D721Med (cell line): ENCODE results near the gene RPS6KA2.

Experiments used
- DNase-seq: peaks from one replicate; pipeline ENCODE4 v3.0.0; 2011; ENCODE audit warnings: low spot score; ENCODE audit not compliant: insufficient read length
- FAIRE-seq: peaks from 2 replicates; lab custom pipeline; 2011; peaks lifted over from hg19 to GRCh38; lab: Jason Lieb, UNC
- TF ChIP-seq, protein P1 (sequence below): IDR thresholded peaks from 2 replicates; pipeline ENCODE4 v1.5.1; 2012; ENCODE audit warnings: mild to moderate bottlenecking, control low read depth; ENCODE audit not compliant: insufficient read depth; ENCODE audit errors: missing control alignments

RPS6KA2 gene

DNA sequence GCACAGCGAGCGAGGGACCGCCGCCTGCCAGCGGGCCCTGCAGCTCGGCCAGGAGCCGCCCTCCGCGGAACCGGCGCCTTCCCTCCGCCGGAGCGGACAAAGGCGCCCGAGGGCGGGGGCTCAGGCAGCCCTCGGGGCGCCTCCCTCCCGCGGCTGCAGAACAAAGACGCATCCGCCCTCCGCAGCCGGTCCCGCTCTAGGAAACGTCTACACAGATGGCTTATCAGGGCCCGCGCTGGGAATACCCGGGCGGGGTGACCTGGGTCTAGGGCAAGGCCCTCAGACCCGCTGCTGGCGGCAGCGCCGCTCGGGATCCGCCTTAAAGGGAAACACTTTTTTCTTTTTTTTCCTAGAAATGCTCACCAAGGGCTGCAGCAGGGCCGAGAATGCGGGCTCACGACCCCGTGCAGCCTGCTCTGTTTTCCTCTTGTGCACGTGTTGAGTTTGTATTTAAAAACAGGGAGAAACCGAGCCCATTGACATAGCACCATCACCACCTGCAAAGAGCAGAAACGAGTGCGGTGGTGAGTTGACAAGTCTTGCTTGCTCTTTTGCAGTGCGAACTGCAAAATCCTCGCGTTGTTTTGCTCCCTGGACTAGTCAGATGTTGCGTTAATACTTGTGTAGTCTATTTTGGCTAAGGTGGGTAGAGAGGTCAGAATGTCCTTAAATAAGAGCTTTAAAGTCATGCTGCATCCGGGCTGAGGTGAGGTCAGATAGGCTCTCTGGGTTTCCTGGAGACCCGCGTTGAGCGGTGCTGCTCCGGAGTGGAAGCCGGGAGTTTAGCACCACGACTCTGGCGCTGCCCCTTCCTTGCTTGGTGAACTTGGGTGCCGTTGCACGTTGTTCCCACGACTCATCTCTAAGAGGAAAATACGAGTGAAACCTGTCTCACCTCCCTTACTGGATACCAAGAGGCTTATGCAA lies 1.1 kb upstream of the RPS6KA2 start:
- DNase-seq, result no peak
- TF ChIP-seq, protein P1, sequence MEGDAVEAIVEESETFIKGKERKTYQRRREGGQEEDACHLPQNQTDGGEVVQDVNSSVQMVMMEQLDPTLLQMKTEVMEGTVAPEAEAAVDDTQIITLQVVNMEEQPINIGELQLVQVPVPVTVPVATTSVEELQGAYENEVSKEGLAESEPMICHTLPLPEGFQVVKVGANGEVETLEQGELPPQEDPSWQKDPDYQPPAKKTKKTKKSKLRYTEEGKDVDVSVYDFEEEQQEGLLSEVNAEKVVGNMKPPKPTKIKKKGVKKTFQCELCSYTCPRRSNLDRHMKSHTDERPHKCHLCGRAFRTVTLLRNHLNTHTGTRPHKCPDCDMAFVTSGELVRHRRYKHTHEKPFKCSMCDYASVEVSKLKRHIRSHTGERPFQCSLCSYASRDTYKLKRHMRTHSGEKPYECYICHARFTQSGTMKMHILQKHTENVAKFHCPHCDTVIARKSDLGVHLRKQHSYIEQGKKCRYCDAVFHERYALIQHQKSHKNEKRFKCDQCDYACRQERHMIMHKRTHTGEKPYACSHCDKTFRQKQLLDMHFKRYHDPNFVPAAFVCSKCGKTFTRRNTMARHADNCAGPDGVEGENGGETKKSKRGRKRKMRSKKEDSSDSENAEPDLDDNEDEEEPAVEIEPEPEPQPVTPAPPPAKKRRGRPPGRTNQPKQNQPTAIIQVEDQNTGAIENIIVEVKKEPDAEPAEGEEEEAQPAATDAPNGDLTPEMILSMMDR, result no peak
- FAIRE-seq, result no peak

DNA sequence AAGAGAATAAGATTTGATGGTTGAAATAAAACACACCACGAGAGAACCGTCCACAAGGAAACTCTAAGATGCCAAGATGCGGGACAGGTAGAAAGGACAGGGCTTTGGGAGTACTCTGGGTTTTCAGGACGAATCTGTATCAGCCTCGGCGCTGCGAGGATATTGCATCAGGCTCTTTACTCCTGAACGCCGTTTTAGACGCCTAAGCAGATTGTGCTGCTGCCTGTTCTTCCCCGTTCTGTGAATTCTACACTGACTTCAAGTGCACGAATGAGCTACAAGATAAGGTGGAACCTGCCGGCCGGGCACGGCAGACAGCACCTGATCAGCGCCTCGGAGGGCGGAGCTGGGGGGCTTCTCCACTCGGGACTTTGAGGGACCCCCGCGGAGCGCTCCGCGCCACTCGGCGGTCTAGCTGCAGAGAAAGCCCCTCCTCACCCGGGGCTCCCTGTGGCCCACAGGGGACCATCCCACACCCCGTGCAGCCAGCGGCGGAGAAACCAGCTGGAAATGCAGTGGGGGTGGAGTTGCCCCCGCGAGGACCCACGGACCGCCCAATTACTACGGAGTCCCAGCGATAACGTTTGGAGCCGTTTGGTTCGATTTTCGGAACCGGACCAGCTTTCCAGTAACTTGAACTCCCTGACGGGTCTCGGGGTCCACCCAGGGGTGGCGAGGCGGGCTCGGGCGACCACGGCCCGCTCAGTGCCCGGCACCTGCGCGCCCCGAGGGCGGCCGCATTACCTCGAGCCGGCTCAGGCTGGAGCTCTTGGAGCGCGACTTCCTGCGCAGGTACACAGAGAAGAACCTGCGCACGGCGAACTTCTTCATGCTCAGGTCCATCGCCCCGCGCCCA lies 646 bp downstream of the RPS6KA2 start:
- DNase-seq (no peak), FAIRE-seq (no peak)
- TF ChIP-seq, protein P1, result no peak

DNA sequence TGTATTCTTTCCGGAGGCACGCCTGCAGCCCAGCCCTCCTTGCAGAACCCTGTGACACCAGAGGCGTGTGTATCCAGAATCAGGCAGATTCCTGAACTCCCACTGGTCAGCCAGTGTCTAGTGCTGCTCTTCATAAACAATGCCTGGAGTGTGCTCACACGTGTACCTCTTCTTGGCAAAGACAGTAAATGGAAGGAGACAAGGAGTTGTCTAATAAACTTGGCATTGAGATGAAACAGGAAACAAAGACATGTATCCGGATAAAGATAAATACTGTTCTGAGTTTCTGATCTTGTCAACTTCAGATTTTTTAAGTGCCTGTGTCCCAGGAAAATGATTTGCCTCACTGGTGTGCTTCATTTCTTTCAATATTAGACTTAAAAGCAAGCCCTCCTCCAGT lies 1.7 kb downstream of the RPS6KA2 start:
- DNase-seq (no peak), FAIRE-seq (no peak)
- TF ChIP-seq, protein P1, result no peak

DNA sequence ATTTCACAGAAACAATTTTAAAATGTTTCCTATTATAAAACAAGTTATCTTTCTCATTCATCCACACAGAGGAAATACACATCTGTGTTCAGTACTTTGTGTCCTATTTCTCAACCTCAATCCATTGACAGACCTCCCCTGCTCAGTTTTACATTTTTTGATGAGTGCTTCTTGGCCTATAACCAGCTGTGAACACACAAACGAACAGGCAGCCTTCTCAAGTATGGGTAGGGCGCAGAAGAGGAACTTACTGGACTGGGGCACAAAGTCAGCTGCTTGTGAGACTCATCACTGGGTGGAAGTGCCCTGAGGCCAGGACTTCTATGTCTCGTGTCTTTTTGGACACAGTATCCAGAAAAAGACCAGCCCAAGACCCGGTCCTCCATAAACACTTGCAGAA lies 2.8 kb downstream of the RPS6KA2 start:
- FAIRE-seq (no peak), DNase-seq (no peak)
- TF ChIP-seq, protein P1, result no peak

DNA sequence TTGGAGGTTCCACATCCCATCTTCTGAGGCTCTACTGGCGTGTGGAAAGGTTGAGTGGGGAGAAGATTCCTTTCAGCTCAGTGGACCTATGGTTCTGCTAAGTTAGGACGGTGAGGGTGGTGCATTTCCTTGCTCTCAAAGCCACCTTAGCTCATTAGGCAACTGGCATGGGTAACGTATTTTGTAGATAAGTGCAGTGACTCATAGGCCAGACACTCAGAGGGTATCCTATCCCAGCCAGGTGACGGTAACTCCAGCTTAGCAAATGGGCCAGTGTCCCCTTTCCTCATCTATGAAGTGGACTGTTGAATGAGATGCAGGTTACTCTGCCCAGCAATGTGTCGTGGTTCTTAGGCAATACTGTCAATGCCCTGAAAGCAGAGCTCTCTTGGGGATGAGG lies 3.7 kb downstream of the RPS6KA2 start:
- DNase-seq, result no peak
- no peak for FAIRE-seq
- TF ChIP-seq, protein P1, result no peak

DNA sequence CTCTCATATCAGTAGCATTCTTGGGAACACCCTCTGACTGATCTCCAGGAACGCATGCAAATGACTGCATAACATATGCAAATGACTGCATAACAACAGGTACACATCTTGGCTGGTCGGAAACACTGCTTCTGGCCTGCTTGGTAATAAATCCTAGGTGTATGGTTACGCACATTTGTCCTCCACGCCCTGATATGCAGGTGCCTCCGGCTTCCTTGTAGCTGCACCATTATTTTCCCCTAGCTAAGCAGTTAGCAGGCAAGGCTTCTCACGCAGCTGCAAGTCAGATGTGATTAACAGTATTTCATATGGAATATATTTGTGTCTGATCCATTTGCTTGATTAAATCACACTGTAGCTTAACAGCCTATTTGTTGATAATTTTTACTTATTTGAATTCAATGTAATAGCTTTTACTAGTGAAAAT lies 5.9 kb downstream of the RPS6KA2 start:
- no peak for FAIRE-seq

More for the DNA sequence above, 5.9 kb downstream of the RPS6KA2 start:
- TF ChIP-seq, protein P1, result no peak
- no peak for DNase-seq
